ENCODE data around the gene PATJ. TPM values are rescaled to one million over a fixed set of nuclear protein-coding genes. Genes with fewer than 3 reads are reported as not detected.

PATJ gene
- total RNA-seq, 1 donor from 2014 or later: 56.2 TPM

DNA sequence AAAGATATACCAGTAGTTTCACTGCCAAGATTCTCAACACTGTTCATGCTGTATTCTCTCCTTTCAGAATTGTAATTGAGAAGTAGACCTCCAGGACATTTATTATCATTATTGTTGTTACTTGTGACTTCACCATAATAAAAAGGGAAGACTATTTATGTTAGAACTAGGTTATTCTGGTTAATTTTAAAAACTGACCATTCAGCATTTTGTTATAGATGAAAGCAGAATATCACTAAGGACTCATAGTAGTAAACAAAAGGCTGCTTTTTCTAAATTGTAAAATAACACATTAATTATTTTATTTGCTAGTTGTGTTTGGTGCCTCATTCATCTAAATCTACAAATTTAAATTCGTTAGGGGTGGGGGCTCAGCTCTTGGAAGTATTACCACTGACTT lies 210.4 kb downstream of the PATJ start:
- intact Hi-C loops (cut with DNase I): no loop called here
- Histone ChIP-seq H3K9me3 (no peaks in the 10 kb centered on the region), H3K4me3 (no peak overlapping the region), H3K27ac (no peak overlapping the region), H3K4me1 (no peaks in the 10 kb centered on the region), H3K36me3 (no peaks in the 10 kb centered on the region), H3K27me3 (no peaks in the 10 kb centered on the region)
- ATAC-seq (no peak), DNase-seq (no peak)
- TF ChIP-seq, protein P1, sequence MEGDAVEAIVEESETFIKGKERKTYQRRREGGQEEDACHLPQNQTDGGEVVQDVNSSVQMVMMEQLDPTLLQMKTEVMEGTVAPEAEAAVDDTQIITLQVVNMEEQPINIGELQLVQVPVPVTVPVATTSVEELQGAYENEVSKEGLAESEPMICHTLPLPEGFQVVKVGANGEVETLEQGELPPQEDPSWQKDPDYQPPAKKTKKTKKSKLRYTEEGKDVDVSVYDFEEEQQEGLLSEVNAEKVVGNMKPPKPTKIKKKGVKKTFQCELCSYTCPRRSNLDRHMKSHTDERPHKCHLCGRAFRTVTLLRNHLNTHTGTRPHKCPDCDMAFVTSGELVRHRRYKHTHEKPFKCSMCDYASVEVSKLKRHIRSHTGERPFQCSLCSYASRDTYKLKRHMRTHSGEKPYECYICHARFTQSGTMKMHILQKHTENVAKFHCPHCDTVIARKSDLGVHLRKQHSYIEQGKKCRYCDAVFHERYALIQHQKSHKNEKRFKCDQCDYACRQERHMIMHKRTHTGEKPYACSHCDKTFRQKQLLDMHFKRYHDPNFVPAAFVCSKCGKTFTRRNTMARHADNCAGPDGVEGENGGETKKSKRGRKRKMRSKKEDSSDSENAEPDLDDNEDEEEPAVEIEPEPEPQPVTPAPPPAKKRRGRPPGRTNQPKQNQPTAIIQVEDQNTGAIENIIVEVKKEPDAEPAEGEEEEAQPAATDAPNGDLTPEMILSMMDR (IDR thresholded peaks at IDR 0.05): no peak

DNA sequence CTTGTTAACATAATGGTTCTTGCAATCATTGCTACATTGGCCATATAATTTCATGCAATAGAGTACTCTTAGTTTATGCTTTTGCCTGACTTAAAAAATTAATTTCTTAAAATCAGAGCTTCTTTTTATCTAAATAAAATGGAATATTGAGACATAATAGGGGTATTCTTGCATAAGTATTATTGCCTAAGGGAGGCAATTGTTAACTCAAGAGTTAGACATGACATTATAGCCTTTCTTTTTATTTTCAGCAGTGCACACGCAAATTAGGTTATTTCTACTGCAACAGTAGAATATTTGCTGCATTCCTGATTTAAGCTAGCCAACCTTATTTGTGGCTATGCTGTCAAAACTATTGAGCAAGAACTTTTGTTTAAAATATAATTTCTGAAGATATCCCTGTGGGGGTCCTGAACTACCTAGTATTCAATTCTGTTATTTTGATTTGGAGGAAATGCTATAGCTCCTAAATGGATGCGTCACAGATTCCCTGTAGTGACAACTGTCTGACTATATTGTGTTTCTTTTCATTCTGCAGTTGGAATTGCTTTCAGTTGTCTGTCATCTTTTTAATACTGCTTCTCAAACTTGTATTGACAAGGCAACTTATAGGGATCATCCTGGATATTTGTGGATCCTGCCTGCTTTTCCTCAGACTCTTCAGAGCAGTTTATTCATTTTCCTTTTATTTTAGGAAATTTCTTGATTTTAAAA lies 211.0 kb downstream of the PATJ start:
- Histone ChIP-seq H3K4me1 (no peaks in the 10 kb centered on the region), H3K27ac (no peak overlapping the region), H3K36me3 (no peaks in the 10 kb centered on the region), H3K4me3 (no peak overlapping the region), H3K9me3 (no peaks in the 10 kb centered on the region), H3K27me3 (no peaks in the 10 kb centered on the region)
- TF ChIP-seq, protein P1 (IDR thresholded peaks at IDR 0.05): no peak
- ATAC-seq: no peak
- intact Hi-C loops (cut with DNase I): no loop called here
- no peak for DNase-seq

DNA sequence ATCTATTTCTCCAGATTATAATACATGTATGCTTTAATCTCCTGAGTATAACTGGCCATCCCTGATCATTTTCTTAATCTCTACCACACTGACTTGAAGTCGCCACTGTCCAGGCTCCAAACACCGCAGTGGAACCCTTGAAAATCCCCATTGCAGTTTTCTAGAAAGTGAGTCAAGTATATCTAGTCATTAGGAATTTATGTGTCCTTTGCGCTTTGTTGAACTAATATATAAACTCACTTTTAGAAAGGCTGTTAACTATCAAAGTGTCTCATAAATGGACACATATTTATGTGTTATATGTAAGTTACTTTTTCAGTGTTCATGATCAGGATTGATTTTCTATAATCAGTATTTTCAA lies 211.5 kb downstream of the PATJ start:
- Histone ChIP-seq H3K27me3 (no peaks in the 10 kb centered on the region), H3K9me3 (no peaks in the 10 kb centered on the region), H3K4me3 (no peak overlapping the region), H3K36me3 (no peaks in the 10 kb centered on the region), H3K27ac (no peak overlapping the region), H3K4me1 (no peaks in the 10 kb centered on the region)
- no peak for DNase-seq
- intact Hi-C loops (cut with DNase I): no loop called here
- TF ChIP-seq, protein P1 (IDR thresholded peaks at IDR 0.05): no peak
- no peak for ATAC-seq

DNA sequence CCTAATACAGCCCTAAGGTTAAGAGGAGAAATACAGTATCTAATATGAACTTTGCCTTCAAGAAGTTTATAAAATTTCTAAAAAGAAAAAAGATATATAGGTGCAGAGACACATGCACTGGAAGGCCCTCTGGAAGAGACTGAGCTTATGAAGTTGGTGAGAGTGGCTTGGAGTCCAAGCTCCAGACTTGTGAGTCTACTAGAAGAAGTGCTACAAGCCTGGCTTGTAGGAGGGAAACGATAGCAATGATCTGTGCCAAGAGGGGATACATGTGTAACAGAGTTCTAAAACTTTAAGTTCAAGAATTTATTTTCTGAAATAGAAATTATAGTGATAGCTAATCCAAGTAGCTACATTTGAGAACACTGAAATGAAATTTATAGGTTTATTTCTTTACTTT lies 213.0 kb downstream of the PATJ start:
- no peak overlapping the region for H3K27ac ChIP-seq
- H3K9me3 ChIP-seq: no peaks in the 10 kb centered on the region
- TF ChIP-seq, protein P1 (IDR thresholded peaks at IDR 0.05): no peak
- no peaks in the 10 kb centered on the region for H3K36me3 ChIP-seq
- intact Hi-C loops (cut with DNase I): no loop called here
- no peak overlapping the region for H3K4me3 ChIP-seq
- ATAC-seq (no peak), DNase-seq (no peak)
- no peaks in the 10 kb centered on the region for H3K4me1 ChIP-seq
- no peaks in the 10 kb centered on the region for H3K27me3 ChIP-seq

DNA sequence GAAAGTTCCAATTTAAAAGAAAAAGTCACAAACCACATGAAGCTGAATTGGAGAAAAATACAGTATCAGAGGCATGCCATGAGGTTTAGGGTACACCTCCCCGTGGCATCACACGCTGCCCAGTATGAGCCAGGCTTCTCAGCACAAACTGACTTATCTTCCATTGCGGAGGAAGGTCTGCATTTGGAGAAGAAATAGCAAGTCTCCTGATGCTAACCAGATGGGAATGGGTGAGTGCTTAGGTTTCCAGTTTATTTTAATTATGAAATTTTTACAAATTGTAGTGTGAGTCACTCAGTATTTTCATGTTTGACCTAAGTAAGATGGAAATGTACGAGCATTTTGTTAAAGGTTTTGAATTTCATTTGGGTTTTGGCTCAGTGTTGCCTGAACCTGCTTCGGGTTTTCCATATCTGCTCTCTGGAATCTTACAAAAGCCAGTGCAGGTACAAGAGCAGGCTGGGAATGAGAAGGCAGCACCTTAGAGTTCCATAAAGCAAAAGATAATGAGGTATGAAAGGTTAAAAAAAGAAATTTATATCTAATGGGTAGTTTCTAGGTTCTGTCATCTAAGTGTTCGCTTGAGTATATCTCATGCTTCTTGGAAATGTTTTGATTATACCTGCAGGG lies 213.9 kb downstream of the PATJ start:
- TF ChIP-seq, protein P1 (IDR thresholded peaks at IDR 0.05): no peak

More for the DNA sequence above, 213.9 kb downstream of the PATJ start:
- Histone ChIP-seq H3K27ac (no peak overlapping the region), H3K4me3 (no peak overlapping the region), H3K36me3 (no peaks in the 10 kb centered on the region), H3K4me1 (no peaks in the 10 kb centered on the region), H3K9me3 (no peaks in the 10 kb centered on the region), H3K27me3 (no peaks in the 10 kb centered on the region)
- intact Hi-C loops (cut with DNase I): no loop called here
- ATAC-seq (no peak), DNase-seq (no peak)

All from upper lobe of right lung (tissue), 1 donor.